Activated CD4-positive, alpha-beta T cell treated with anti-CD3 and anti-CD28 coated beads for 24 hours (primary cell): Measurements from ENCODE around the gene CAT.

Source experiments
- DNase-seq, 2 donors: peaks; one replicate each; pipeline ENCODE4 v3.0.0-alpha.2; 2020; ENCODE audit warnings: low read depth in 2 of 2

The CAT gene

GRCh38 chr11:34459507-34460162 lies 20.9 kb downstream of the CAT start:
- DNase-seq = no peak

GRCh38 chr11:34460278-34460677 lies 21.5 kb downstream of the CAT start:
- no peak for DNase-seq

- DNase-seq = no peak
Observed at GRCh38 chr11:34461215-34461614, 22.5 kb downstream of the CAT start.

- DNase-seq = no peak
Observed at GRCh38 chr11:34464591-34465051, 25.9 kb downstream of the CAT start.

- DNase-seq = no peak
Observed at GRCh38 chr11:34466802-34467488, 28.2 kb downstream of the CAT start.

GRCh38 chr11:34468209-34468841 lies 29.6 kb downstream of the CAT start:
- peak; percentile 15 to 29 for DNase-seq

GRCh38 chr11:34473603-34474169 lies 35.0 kb downstream of the CAT start:
- DNase-seq = no peak

GRCh38 chr11:34475656-34476055 lies 36.9 kb downstream of the CAT start:
- DNase-seq = no peak

- no peak for DNase-seq
Observed at GRCh38 chr11:34476849-34477248, 38.1 kb downstream of the CAT start.

- DNase-seq = no peak
Observed at GRCh38 chr11:34478845-34479663, 40.3 kb downstream of the CAT start.

- DNase-seq = no peak
Observed at GRCh38 chr11:34480314-34480713, 41.6 kb downstream of the CAT start.

- DNase-seq = no peak
Observed at GRCh38 chr11:34481307-34481706, 42.6 kb downstream of the CAT start.

GRCh38 chr11:34483106-34483874 lies 44.6 kb downstream of the CAT start:
- no peak for DNase-seq

- DNase-seq = no peak
Observed at GRCh38 chr11:34487430-34487829, 48.7 kb downstream of the CAT start.

GRCh38 chr11:34488855-34489557 lies 50.3 kb downstream of the CAT start:
- DNase-seq = no peak

- DNase-seq = no peak
Observed at GRCh38 chr11:34490304-34490703, 51.6 kb downstream of the CAT start.

- peak; percentile 23 to 30 for DNase-seq
Observed at GRCh38 chr11:34492806-34493414, 54.2 kb downstream of the CAT start.

- DNase-seq = no peak
Observed at GRCh38 chr11:34493468-34493867, 54.7 kb downstream of the CAT start.

- DNase-seq = no peak
Observed at GRCh38 chr11:34493926-34494595, 55.3 kb downstream of the CAT start.
